GM18951 (cell line): ENCODE data around the gene SMYD3.
"Not testable (repeated sequence)": the region's sequence is repeated elsewhere in the genome, so short reads cannot be mapped to it uniquely, and the experiment has no call there.

Experiments used
- POLR2A ChIP-seq: IDR thresholded peaks from 4 replicates; pipeline ENCODE4 v1.6.1; 2011; ENCODE audit warnings: mild to moderate bottlenecking; ENCODE audit not compliant: insufficient read length, insufficient read depth; ENCODE audit errors: extremely low read depth
- in situ Hi-C: fragments of 300-500 bp; cut with MboI; formaldehyde crosslinking; loops from one replicate; pipeline ENCODE4 v1.12.0; 2022; ENCODE audit warnings: low sequenced_read_pairs, mixed read lengths, inconsistent platforms; ENCODE audit not compliant: unreplicated experiment

The SMYD3 gene

GRCh38 chr1:246077476-246077875 lies 429.6 kb downstream of the SMYD3 start:
- in situ Hi-C loops: no loop called here
- no peak for TF ChIP-seq POLR2A

GRCh38 chr1:246074421-246074820 lies 432.7 kb downstream of the SMYD3 start:
- no peak for TF ChIP-seq POLR2A
- in situ Hi-C loops: no loop called here

- TF ChIP-seq POLR2A: no peak
- in situ Hi-C loops: no loop called here
Observed at GRCh38 chr1:246072456-246072955, 434.6 kb downstream of the SMYD3 start.

- in situ Hi-C loops: not testable (repeated sequence)
Observed at GRCh38 chr1:246071981-246072380, 435.1 kb downstream of the SMYD3 start.

- in situ Hi-C loops: not testable (repeated sequence)
Observed at GRCh38 chr1:246071561-246071960, 435.5 kb downstream of the SMYD3 start.

- no peak for TF ChIP-seq POLR2A
- in situ Hi-C loops: no loop called here
Observed at GRCh38 chr1:246069581-246069980, 437.5 kb downstream of the SMYD3 start.

- no peak for TF ChIP-seq POLR2A
- in situ Hi-C loops: no loop called here
Observed at GRCh38 chr1:246068619-246069509, 438.2 kb downstream of the SMYD3 start.

- TF ChIP-seq POLR2A: no peak
- in situ Hi-C loops: no loop called here
Observed at GRCh38 chr1:246068217-246068512, 438.9 kb downstream of the SMYD3 start.

- TF ChIP-seq POLR2A: no peak
- in situ Hi-C loops: no loop called here
Observed at GRCh38 chr1:246067432-246068216, 439.5 kb downstream of the SMYD3 start.

- in situ Hi-C loops: no loop called here
Observed at GRCh38 chr1:246066573-246066972, 440.5 kb downstream of the SMYD3 start.

GRCh38 chr1:246065592-246065991 lies 441.5 kb downstream of the SMYD3 start:
- in situ Hi-C loops: no loop called here
- TF ChIP-seq POLR2A: no peak

More at GRCh38 chr1:246066573-246066972, 440.5 kb downstream of the SMYD3 start:
- TF ChIP-seq POLR2A: no peak

GRCh38 chr1:246064891-246065290 lies 442.2 kb downstream of the SMYD3 start:
- TF ChIP-seq POLR2A: no peak
- in situ Hi-C loops: no loop called here

GRCh38 chr1:246063013-246063616 lies 444.0 kb downstream of the SMYD3 start:
- in situ Hi-C loops: no loop called here
- no peak for TF ChIP-seq POLR2A
